Left forelimb (tissue), 1 donor: ENCODE measurements around the gene MS4A4A.

ENCODE experiments used
- DNase-seq: peaks from one replicate; pipeline ENCODE4 v3.0.0-alpha.2; 2018; ENCODE audit warnings: low spot score

The MS4A4A gene

DNA sequence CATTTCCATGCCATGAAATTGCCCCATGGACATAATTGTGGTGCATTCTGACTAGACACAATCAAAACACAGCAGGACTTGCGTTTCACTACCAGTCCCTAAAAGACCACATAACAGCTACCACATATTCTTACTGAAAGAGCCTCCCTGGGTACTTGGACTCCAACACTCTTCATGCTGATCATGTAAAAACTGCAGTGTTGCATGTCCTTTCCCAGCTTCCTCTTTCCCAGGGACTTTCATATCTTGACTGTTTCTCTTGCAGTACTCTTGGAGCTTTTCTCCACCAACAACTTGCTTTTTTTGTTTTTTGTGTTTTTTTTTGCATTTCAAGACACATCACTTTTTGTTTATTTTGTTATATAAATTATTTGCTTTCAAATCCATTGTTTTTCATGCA is 69.5 kb downstream of the MS4A4A start:
- DNase-seq = no peak

DNA sequence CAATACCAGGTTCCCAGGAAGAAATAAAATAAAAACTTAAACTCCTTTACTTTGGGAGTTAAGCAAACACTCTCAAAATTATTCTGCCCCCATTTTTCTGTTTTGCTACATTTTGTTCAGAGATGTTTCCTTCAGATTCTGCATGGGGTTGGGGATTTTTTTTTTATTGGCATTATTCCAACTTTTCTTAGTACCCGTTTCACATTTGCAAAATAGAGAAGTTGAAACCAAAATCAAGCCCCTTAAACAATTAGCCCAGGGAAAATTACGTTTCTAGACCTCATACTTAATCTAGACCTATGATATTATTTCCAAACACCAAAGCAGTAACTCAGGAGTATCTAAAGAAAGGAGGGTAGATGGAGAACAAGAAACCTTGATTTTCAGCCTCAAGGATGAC is 77.3 kb downstream of the MS4A4A start:
- no peak for DNase-seq
